Caco-2 (cell line): ENCODE data around the gene C2orf81. TPM values are rescaled to one million over a fixed set of nuclear protein-coding genes. Genes with fewer than 3 reads are reported as not detected.
A peak's percentile ranks its signal among the peaks of the same experiment; 100 is the strongest.
"Not testable (repeated sequence)": the region's sequence is repeated elsewhere in the genome, so short reads cannot be mapped to it uniquely, and the experiment has no call there.

Source experiments
- BruUV-seq: library from RNA; stranded (reverse); fragments of 400-500 nt; replicated peaks from 2 replicates; lab custom pipeline; 2021; lab: Mats Ljungman, UMichigan
- CTCF ChIA-PET: fragments of 300-600 bp; sonication (Branson Sonifier 250); formaldehyde crosslinking; loops from one replicate; lab custom pipeline; 2022; ENCODE audit warnings: antibody characterized with exemption; lab: Charles Lee
- POLR2A ChIA-PET: fragments of 300-600 bp; sonication (Branson Sonifier 250); formaldehyde crosslinking; loops from one replicate; lab custom pipeline; 2022; ENCODE audit warnings: antibody characterized with exemption; lab: Charles Lee
- DNase-seq, 2 experiments: peaks; one replicate each; pipeline versions ENCODE4 v3.0.0 to v3.0.0-alpha.2; 2020 to 2022
- H3K27me3 ChIP-seq: replicated peaks from 2 replicates; pipeline ENCODE4 v1.6.0; 2011; ENCODE audit warnings: low read length; ENCODE audit not compliant: control insufficient read depth, insufficient read depth
- H3K36me3 ChIP-seq: 2 replicates; pipeline ENCODE4 v1.5.1; 2011; ENCODE audit warnings: low read length; ENCODE audit not compliant: control insufficient read depth, insufficient read depth
- H3K4me1 ChIP-seq: fragments of 250-450 bp; sonication (Bioruptor Pico); 2 replicates; pipeline ENCODE4 v1.5.1; 2020; ENCODE audit warnings: mild to moderate bottlenecking
- H3K4me3 ChIP-seq: 2 replicates; pipeline ENCODE4 v1.5.1; 2011; ENCODE audit warnings: low read depth, mild to moderate bottlenecking, control low read depth, low read length
- H3K9me3 ChIP-seq: fragments of 250-450 bp; sonication (Bioruptor Pico); 2 replicates; pipeline ENCODE4 v1.5.1; 2020; ENCODE audit warnings: mild to moderate bottlenecking, moderate library complexity
- H3K27ac Mint-ChIP-seq: one replicate; pipeline ENCODE4 v1.8.0; 2022; ENCODE audit warnings: mixed read lengths; ENCODE audit not compliant: unreplicated experiment
- H3K27me3 Mint-ChIP-seq: one replicate; pipeline ENCODE4 v1.8.0; 2022; ENCODE audit warnings: mixed read lengths; ENCODE audit not compliant: insufficient read depth, unreplicated experiment
- H3K36me3 Mint-ChIP-seq: one replicate; pipeline ENCODE4 v1.8.0; 2022; ENCODE audit warnings: mild to moderate bottlenecking, mixed read lengths; ENCODE audit not compliant: insufficient read depth, unreplicated experiment
- H3K4me1 Mint-ChIP-seq: one replicate; pipeline ENCODE4 v1.8.0; 2022; ENCODE audit warnings: low read depth, mixed read lengths; ENCODE audit not compliant: unreplicated experiment
- H3K4me3 Mint-ChIP-seq: one replicate; pipeline ENCODE4 v1.8.0; 2022; ENCODE audit warnings: mild to moderate bottlenecking, moderate library complexity, mixed read lengths; ENCODE audit not compliant: unreplicated experiment
- H3K9me3 Mint-ChIP-seq: one replicate; pipeline ENCODE4 v1.8.0; 2022; ENCODE audit warnings: mixed read lengths; ENCODE audit not compliant: unreplicated experiment
- CTCF ChIP-seq, 2 experiments: fragments of 200-600 bp in 1 of 2; IDR thresholded peaks; 1 replicate in 1 of 2; 2 replicates in 1 of 2; pipeline versions ENCODE4 v1.5.1 to v1.8.0; 2011 to 2022; ENCODE audit warnings: antibody characterized with exemption in 1 of 2, control low read depth in 1 of 2, inconsistent platforms in 1 of 2, low read depth in 1 of 2, low read length in 1 of 2, mild to moderate bottlenecking in 1 of 2, moderate library complexity in 1 of 2; ENCODE audit not compliant: insufficient read depth in 1 of 2, severe bottlenecking in 1 of 2, unreplicated experiment in 1 of 2
- intact Hi-C: fragments of 100-400 bp; cut with micrococcal nuclease; formaldehyde crosslinking; loops from one replicate; pipeline ENCODE4 v1.10.0; 2022; ENCODE audit not compliant: unreplicated experiment
- total RNA-seq: library from RNA; stranded (reverse); gene quantifications from 2 replicates; pipeline ENCODE4 v1.2.3, GENCODE V29; 2022

The C2orf81 gene
- total RNA-seq, 1 experiment from 2014 or later: 0.84 TPM

- CTCF ChIA-PET: no interaction called here
- no peaks in the 10 kb centered on the region for H3K27me3 ChIP-seq
- TF ChIP-seq CTCF (IDR thresholded peaks at IDR 0.05; ENCODE audit: insufficient read depth in 1 of 2, low read depth in 1 of 2, low read length in 1 of 2, severe bottlenecking in 1 of 2, unreplicated experiment in 1 of 2): no peak
- no peak for DNase-seq
- no peaks in the 10 kb centered on the region for H3K27me3 Mint-ChIP-seq
- no peaks in the 10 kb centered on the region for H3K9me3 Mint-ChIP-seq
- H3K4me3 ChIP-seq: no peak overlapping the region
- BruUV-seq: no TSS peak
- POLR2A ChIA-PET: no interaction called here
- no peak overlapping the region for H3K27ac Mint-ChIP-seq
- H3K4me3 Mint-ChIP-seq: peak overlapping the region; percentile 55
- intact Hi-C loops: no loop called here
- H3K9me3 ChIP-seq: no peaks in the 10 kb centered on the region
- 0 out of 2 replicates have a peak, but pooled peaks cover 5% of the 10 kb centered on the region for H3K4me1 ChIP-seq
- H3K36me3 Mint-ChIP-seq: peaks cover 63% of the 10 kb centered on the region
- peaks cover 14% of the 10 kb centered on the region for H3K4me1 Mint-ChIP-seq
- peaks cover 4% of the 10 kb centered on the region for H3K36me3 ChIP-seq
Measured at GRCh38 chr2:74462786-74463105, 41.3 kb upstream of the C2orf81 start.

- Mint-ChIP-seq H3K4me1 (peaks cover 14% of the 10 kb centered on the region), H3K27me3 (no peaks in the 10 kb centered on the region), H3K4me3 (peak overlapping the region; percentile 55), H3K9me3 (no peaks in the 10 kb centered on the region), H3K36me3 (peaks cover 68% of the 10 kb centered on the region), H3K27ac (no peak overlapping the region)
- intact Hi-C loops: no loop called here
- CTCF ChIA-PET: interaction anchor here (0.7 to 1.0 kb wide), 9 partner anchors 9 to 126 kb away, joined by 3 to 5 read pairs (median 4); partner anchors contain the start of genes AUP1, CCDC142, HTRA2 and MRPL53
- 0 out of 2 replicates have a peak, but pooled peaks cover 5% of the 10 kb centered on the region for H3K4me1 ChIP-seq
- peaks cover 4% of the 10 kb centered on the region for H3K36me3 ChIP-seq
- POLR2A ChIA-PET: interaction anchor here (0.5 kb wide), 1 partner anchor 32 kb away, joined by 3 read pairs; no protein-coding TSS in a partner anchor
- H3K27me3 ChIP-seq: no peaks in the 10 kb centered on the region
- no peak for DNase-seq
- H3K4me3 ChIP-seq: no peak overlapping the region
- H3K9me3 ChIP-seq: no peaks in the 10 kb centered on the region
- no TSS peak for BruUV-seq
- no peak for TF ChIP-seq CTCF (IDR thresholded peaks at IDR 0.05; ENCODE audit: insufficient read depth in 1 of 2, low read depth in 1 of 2, low read length in 1 of 2, severe bottlenecking in 1 of 2, unreplicated experiment in 1 of 2)
Measured at GRCh38 chr2:74462054-74462785, 40.8 kb upstream of the C2orf81 start.

- CTCF ChIA-PET: interaction anchor here (0.7 to 1.0 kb wide), 9 partner anchors 10 to 126 kb away, joined by 3 to 5 read pairs (median 4); partner anchors contain the start of genes AUP1, CCDC142, HTRA2 and MRPL53
- intact Hi-C loops: no loop called here
- no peaks in the 10 kb centered on the region for H3K27me3 Mint-ChIP-seq
- H3K9me3 Mint-ChIP-seq: no peaks in the 10 kb centered on the region
- TF ChIP-seq CTCF (IDR thresholded peaks at IDR 0.05; ENCODE audit: insufficient read depth in 1 of 2, low read depth in 1 of 2, low read length in 1 of 2, severe bottlenecking in 1 of 2, unreplicated experiment in 1 of 2): peak; percentile 33 to 48
- DNase-seq: peak; percentile 65 to 69
- POLR2A ChIA-PET: interaction anchor here (0.5 kb wide), 1 partner anchor 31 kb away, joined by 3 read pairs; no protein-coding TSS in a partner anchor
- peaks cover 20% of the 10 kb centered on the region for H3K4me1 Mint-ChIP-seq
- H3K27ac Mint-ChIP-seq: peak overlapping the region; percentile 69
- Histone ChIP-seq H3K9me3 (no peaks in the 10 kb centered on the region), H3K4me1 (peaks cover 9% of the 10 kb centered on the region; the same call in 1 of the 2 replicates), H3K36me3 (peaks cover 4% of the 10 kb centered on the region), H3K4me3 (no peak overlapping the region), H3K27me3 (no peaks in the 10 kb centered on the region)
- BruUV-seq: no TSS peak
- H3K4me3 Mint-ChIP-seq: no peak overlapping the region
- peaks cover 71% of the 10 kb centered on the region for H3K36me3 Mint-ChIP-seq
Measured at GRCh38 chr2:74461187-74462053, 40.0 kb upstream of the C2orf81 start.

- Mint-ChIP-seq H3K27ac (peak overlapping the region; percentile 74), H3K4me1 (peaks cover 32% of the 10 kb centered on the region), H3K36me3 (peaks cover 67% of the 10 kb centered on the region), H3K4me3 (peak overlapping the region; percentile 95)
- H3K4me3 ChIP-seq, H3K27me3 ChIP-seq, CTCF ChIA-PET, BruUV-seq, intact Hi-C loops, H3K9me3 Mint-ChIP-seq, H3K36me3 ChIP-seq, H3K9me3 ChIP-seq, H3K27me3 Mint-ChIP-seq, H3K4me1 ChIP-seq, DNase-seq: not testable (repeated sequence)
- POLR2A ChIA-PET: interaction anchor here (0.6 kb wide), 1 partner anchor 1206 kb away, joined by 4 read pairs; no protein-coding TSS in a partner anchor
Measured at GRCh38 chr2:74460187-74460586, 38.8 kb upstream of the C2orf81 start.
